Endothelial cell of umbilical vein (primary cell): ENCODE data around the gene FBL. TPM values are rescaled to one million over a fixed set of nuclear protein-coding genes. Genes with fewer than 3 reads are reported as not detected.

Experiments used
- BruUV-seq: library from RNA; stranded (reverse); fragments of 400-500 nt; replicated peaks from 2 replicates; lab custom pipeline; 2021; lab: Mats Ljungman, UMichigan
- CTCF ChIA-PET: fragments of 300-600, 350-600 bp; sonication (Branson Sonifier 250); formaldehyde crosslinking; loops from one replicate; lab custom pipeline; 2021; ENCODE audit warnings: antibody characterized with exemption, inconsistent platforms; lab: Charles Lee
- POLR2A ChIA-PET: fragments of 300-600, 350-600 bp; sonication (Branson Sonifier 250); formaldehyde crosslinking; loops from one replicate; lab custom pipeline; 2021; ENCODE audit warnings: antibody characterized with exemption, inconsistent platforms; lab: Charles Lee
- DNase-seq: peaks from one replicate; pipeline ENCODE4 v3.0.0-alpha.2; 2011; ENCODE audit warnings: low read depth, low spot score
- FAIRE-seq: peaks from 2 replicates; lab custom pipeline; 2011; peaks lifted over from hg19 to GRCh38; lab: Jason Lieb, UNC
- H2AFZ ChIP-seq: 2 replicates; pipeline ENCODE4 v1.6.0; 2012; ENCODE audit warnings: low read depth, low read length, control low read depth, inconsistent platforms
- H3K27ac ChIP-seq: 2 replicates; pipeline ENCODE4 v1.5.1; 2011; ENCODE audit warnings: low read depth, mild to moderate bottlenecking, control low read depth, low read length, moderate library complexity; ENCODE audit not compliant: insufficient read depth
- H3K27me3 ChIP-seq, 2 experiments: 2 replicates each; pipeline versions ENCODE4 v1.6.0 to v1.6.1; 2011; ENCODE audit warnings: low read length in 2 of 2, mixed read lengths in 1 of 2; ENCODE audit not compliant: control insufficient read depth in 2 of 2, insufficient read depth in 2 of 2
- H3K36me3 ChIP-seq, 2 experiments: 2 replicates in 1 of 2; 3 replicates in 1 of 2; pipeline ENCODE4 v1.5.1; 2011; ENCODE audit warnings: low read length in 2 of 2, mild to moderate bottlenecking in 1 of 2, moderate library complexity in 1 of 2; ENCODE audit not compliant: control insufficient read depth in 2 of 2, insufficient read depth in 2 of 2; ENCODE audit errors: extremely low read depth in 1 of 2
- H3K4me1 ChIP-seq: 3 replicates; pipeline ENCODE4 v1.5.1; 2011; ENCODE audit warnings: mild to moderate bottlenecking, low read length; ENCODE audit not compliant: control insufficient read depth, insufficient read depth; ENCODE audit errors: extremely low read depth
- H3K4me2 ChIP-seq: 2 replicates; pipeline ENCODE4 v1.6.1; 2011; ENCODE audit warnings: low read length, control low read depth, mixed read lengths; ENCODE audit not compliant: insufficient read depth
- H3K4me3 ChIP-seq, 3 experiments: fragments of 200-600 bp in 1 of 3; sonication (generic), shearing (Covaris generic) in 1 of 3; replicated peaks in 1 of 3; 2 replicates each; pipeline ENCODE4 v1.5.1; 2011 to 2016; ENCODE audit warnings: control low read depth in 3 of 3, low read length in 3 of 3, mild to moderate bottlenecking in 2 of 3, inconsistent platforms in 1 of 3, low read depth in 1 of 3, moderate library complexity in 1 of 3; ENCODE audit not compliant: insufficient read depth in 1 of 3
- H3K79me2 ChIP-seq: 2 replicates; pipeline ENCODE4 v1.6.0; 2012; ENCODE audit warnings: low read length, inconsistent platforms; ENCODE audit not compliant: control insufficient read depth, insufficient read depth
- H3K9ac ChIP-seq: replicated peaks from 2 replicates; pipeline ENCODE3; 2011; ENCODE audit warnings: low read length, control low read depth; ENCODE audit not compliant: insufficient read depth; ENCODE audit errors: extremely low read depth
- H3K9me1 ChIP-seq: replicated peaks from 3 replicates; pipeline ENCODE4 v1.6.0; 2011; ENCODE audit warnings: mild to moderate bottlenecking, low read length; ENCODE audit not compliant: control insufficient read depth, insufficient read depth; ENCODE audit errors: extremely low read depth
- H3K9me3 ChIP-seq: replicated peaks from 2 replicates; pipeline ENCODE4 v1.5.1; 2012; ENCODE audit warnings: low read length, inconsistent platforms; ENCODE audit not compliant: control insufficient read depth, insufficient read depth
- H4K20me1 ChIP-seq: replicated peaks from 2 replicates; pipeline ENCODE3; 2011; ENCODE audit warnings: mild to moderate bottlenecking, low read length; ENCODE audit not compliant: control insufficient read depth, insufficient read depth; ENCODE audit errors: extremely low read depth
- EZH2 ChIP-seq: IDR thresholded peaks from 2 replicates; pipeline ENCODE4 v1.6.1; 2012; ENCODE audit warnings: borderline replicate concordance, low read depth, mild to moderate bottlenecking, moderate library complexity, low read length, inconsistent platforms; ENCODE audit not compliant: severe bottlenecking
- FOS ChIP-seq: IDR thresholded peaks from 2 replicates; pipeline ENCODE4 v1.6.1; 2011; ENCODE audit warnings: mild to moderate bottlenecking, low read length, moderate library complexity, borderline replicate concordance; ENCODE audit not compliant: insufficient read depth
- GATA2 ChIP-seq: IDR thresholded peaks from 2 replicates; pipeline ENCODE4 v1.7.0; 2011; ENCODE audit warnings: low read depth, mild to moderate bottlenecking, moderate library complexity, mixed read lengths, low read length; ENCODE audit not compliant: insufficient read length, insufficient read depth
- JUN ChIP-seq: IDR thresholded peaks from 2 replicates; pipeline ENCODE4 v1.6.1; 2011; ENCODE audit warnings: borderline replicate concordance, low read depth; ENCODE audit not compliant: insufficient read length, insufficient read depth
- MYC ChIP-seq: IDR thresholded peaks from one replicate; pipeline ENCODE4 v1.6.1; 2011; ENCODE audit warnings: mild to moderate bottlenecking, low read depth, low read length
- POLR2A ChIP-seq: IDR thresholded peaks from 2 replicates; pipeline ENCODE4 v1.6.1; 2012; ENCODE audit warnings: low read depth, mild to moderate bottlenecking, control low read depth, low read length
- POLR2AphosphoS5 ChIP-seq: IDR thresholded peaks from 2 replicates; pipeline ENCODE4 v1.6.1; 2012; ENCODE audit warnings: low read depth, mild to moderate bottlenecking, control low read depth, low read length, moderate library complexity; ENCODE audit not compliant: insufficient read depth
- dilution Hi-C: fragments of 300-500 bp; cut with MboI; formaldehyde crosslinking; loops from one replicate; pipeline ENCODE4 v1.15.0; 2019; ENCODE audit warnings: low sequenced_read_pairs; ENCODE audit not compliant: extremely low pct_ligation_motif_present
- intact Hi-C: fragments of 100-400 bp; cut with micrococcal nuclease; formaldehyde crosslinking; loops from one replicate; pipeline ENCODE4 v1.10.0; 2022
- polyA plus RNA-seq, 4 experiments: library from polyadenylated mRNA; depleted of rRNA in 3 of 4; stranded (reverse) in 3 of 4; unstranded in 1 of 4; fragments of >200 nt; gene quantifications; 2 replicates each; pipeline versions ENCODE4 v1.2.1 to v1.2.3, GENCODE V29; 2011 to 2012; ENCODE audit warnings: missing spikeins in 1 of 4
- total RNA-seq: library from RNA; stranded (reverse); gene quantifications from 2 replicates; pipeline ENCODE4 v1.2.3, GENCODE V29; 2021
- TF ChIP-seq, protein P1 (sequence below): IDR thresholded peaks from 2 replicates; pipeline ENCODE4 v1.6.1; 2011; ENCODE audit not compliant: insufficient read depth, insufficient read length
- TF ChIP-seq, protein P2 (sequence below), 2 donors: IDR thresholded peaks; 1 replicate in 1 of 2; 2 replicates in 1 of 2; pipeline ENCODE4 v1.5.1; 2011; ENCODE audit warnings: low read length in 2 of 2, mild to moderate bottlenecking in 2 of 2, moderate library complexity in 2 of 2, control low read depth in 1 of 2, inconsistent platforms in 1 of 2, low read depth in 1 of 2; ENCODE audit not compliant: insufficient read depth in 1 of 2; ENCODE audit errors: extremely low read depth in 1 of 2

FBL gene
- total and polyA plus RNA-seq, 2 donors (not counting 3 experiments of a cell fraction or from before 2014, with no cell fraction given) = 271 to 473 TPM

DNA sequence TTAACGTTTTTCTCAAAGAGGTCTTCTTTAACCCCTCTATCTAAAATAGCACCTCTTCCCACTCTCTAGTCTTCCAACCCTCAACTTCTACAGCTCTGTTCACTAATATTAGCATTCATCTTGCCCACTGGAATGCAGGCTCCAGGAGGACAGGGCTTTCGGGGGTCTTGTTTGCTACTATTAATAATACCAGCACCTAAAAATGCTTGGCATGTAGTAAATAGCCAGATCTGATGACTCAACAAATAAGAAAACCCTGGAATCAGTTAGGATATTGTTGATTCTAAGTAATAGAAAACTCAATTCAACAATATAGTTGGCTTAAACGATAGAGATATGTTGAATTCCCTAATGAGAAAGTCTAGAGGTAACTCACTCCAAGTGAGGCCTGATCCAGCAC, 26.4 kb downstream of the FBL start:
- Histone ChIP-seq H3K4me1 (peaks cover 10% of the 10 kb centered on the region), H3K27me3 (no peaks in the 10 kb centered on the region), H3K9ac (no peak overlapping the region), H3K36me3 (no peaks in the 10 kb centered on the region), H2AFZ (no peak overlapping the region), H4K20me1 (no peaks in the 10 kb centered on the region), H3K27ac (no peak overlapping the region), H3K9me1 (no peaks in the 10 kb centered on the region), H3K79me2 (no peaks in the 10 kb centered on the region), H3K4me3 (no peak overlapping the region), H3K4me2 (no peak overlapping the region), H3K9me3 (no peaks in the 10 kb centered on the region)
- POLR2A ChIA-PET = no interaction called here
- CTCF ChIA-PET = interaction anchor here (1.1 kb wide), 1 partner anchor 17 kb away, joined by 3 read pairs; no protein-coding TSS in a partner anchor
- BruUV-seq = no TSS peak
- intact Hi-C loops (no loop called here), dilution Hi-C loops (no loop called here)
- FAIRE-seq = no peak
- DNase-seq = no peak
- TF ChIP-seq POLR2AphosphoS5 (no peak), JUN (no peak), EZH2 (no peak)

DNA sequence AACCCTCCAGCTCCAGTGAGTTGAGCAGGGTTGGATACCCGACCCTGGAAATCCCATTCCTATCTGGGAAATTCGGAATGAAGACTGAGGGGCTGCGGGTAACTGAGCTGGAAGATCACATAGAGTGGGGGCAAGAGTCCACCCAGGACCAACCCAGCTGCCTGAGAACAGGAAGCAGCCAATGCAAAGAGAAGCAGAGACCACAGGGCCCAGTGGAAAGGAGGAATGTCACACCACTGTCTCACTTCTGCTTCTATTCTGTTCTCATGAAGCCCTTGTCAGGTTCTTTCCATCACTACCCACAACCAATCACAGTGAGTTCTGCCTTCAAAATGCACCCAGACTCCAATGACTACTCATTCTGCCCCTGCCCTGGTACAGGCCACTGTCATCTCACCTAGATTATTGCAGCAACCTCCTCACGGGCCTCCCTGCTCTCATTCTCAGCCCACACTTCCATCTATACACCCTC, 27.5 kb downstream of the FBL start:
- Histone ChIP-seq H4K20me1 (no peaks in the 10 kb centered on the region), H3K4me3 (no peak overlapping the region), H3K4me1 (peaks cover 3% of the 10 kb centered on the region), H3K9me1 (no peaks in the 10 kb centered on the region), H3K79me2 (no peaks in the 10 kb centered on the region), H3K9ac (no peak overlapping the region), H3K9me3 (no peaks in the 10 kb centered on the region), H3K4me2 (no peak overlapping the region), H3K27me3 (no peaks in the 10 kb centered on the region), H3K27ac (no peak overlapping the region), H3K36me3 (no peaks in the 10 kb centered on the region), H2AFZ (no peak overlapping the region)
- POLR2A ChIA-PET = no interaction called here
- no TSS peak for BruUV-seq
- no peak for FAIRE-seq
- TF ChIP-seq MYC (no peak), POLR2AphosphoS5 (no peak), GATA2 (no peak), EZH2 (no peak), JUN (no peak), FOS (no peak), POLR2A (no peak)
- TF ChIP-seq, protein P1, sequence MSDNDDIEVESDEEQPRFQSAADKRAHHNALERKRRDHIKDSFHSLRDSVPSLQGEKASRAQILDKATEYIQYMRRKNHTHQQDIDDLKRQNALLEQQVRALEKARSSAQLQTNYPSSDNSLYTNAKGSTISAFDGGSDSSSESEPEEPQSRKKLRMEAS = no peak
- TF ChIP-seq, protein P2, sequence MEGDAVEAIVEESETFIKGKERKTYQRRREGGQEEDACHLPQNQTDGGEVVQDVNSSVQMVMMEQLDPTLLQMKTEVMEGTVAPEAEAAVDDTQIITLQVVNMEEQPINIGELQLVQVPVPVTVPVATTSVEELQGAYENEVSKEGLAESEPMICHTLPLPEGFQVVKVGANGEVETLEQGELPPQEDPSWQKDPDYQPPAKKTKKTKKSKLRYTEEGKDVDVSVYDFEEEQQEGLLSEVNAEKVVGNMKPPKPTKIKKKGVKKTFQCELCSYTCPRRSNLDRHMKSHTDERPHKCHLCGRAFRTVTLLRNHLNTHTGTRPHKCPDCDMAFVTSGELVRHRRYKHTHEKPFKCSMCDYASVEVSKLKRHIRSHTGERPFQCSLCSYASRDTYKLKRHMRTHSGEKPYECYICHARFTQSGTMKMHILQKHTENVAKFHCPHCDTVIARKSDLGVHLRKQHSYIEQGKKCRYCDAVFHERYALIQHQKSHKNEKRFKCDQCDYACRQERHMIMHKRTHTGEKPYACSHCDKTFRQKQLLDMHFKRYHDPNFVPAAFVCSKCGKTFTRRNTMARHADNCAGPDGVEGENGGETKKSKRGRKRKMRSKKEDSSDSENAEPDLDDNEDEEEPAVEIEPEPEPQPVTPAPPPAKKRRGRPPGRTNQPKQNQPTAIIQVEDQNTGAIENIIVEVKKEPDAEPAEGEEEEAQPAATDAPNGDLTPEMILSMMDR (IDR thresholded peaks at IDR 0.05; ENCODE audit: extremely low read depth in 1 of 2, insufficient read depth in 1 of 2, low read depth in 1 of 2, low read length in 2 of 2) = no peak
- CTCF ChIA-PET = interaction anchor here (0.6 to 1.0 kb wide), 3 partner anchors 24 to 36 kb away, joined by 3 read pairs; no protein-coding TSS in a partner anchor
- intact Hi-C loops (no loop called here), dilution Hi-C loops (no loop called here)
- no peak for DNase-seq
